GM12878 (cell line): ENCODE results near the gene ASIC4. TPM values are rescaled to one million over a fixed set of nuclear protein-coding genes. Genes with fewer than 3 reads are reported as not detected.

Experiments used
- ATAC-seq: fragments of 200-7000 bp; cut with Tn5 transposase; 3 replicates; pipeline ENCODE4 v1.9.1; 2020; ENCODE audit warnings: mild to moderate bottlenecking, moderate library complexity
- BruUV-seq: library from RNA; stranded (reverse); fragments of 400-500 nt; replicated peaks from 2 replicates; lab custom pipeline; 2021; lab: Mats Ljungman, UMichigan
- CTCF ChIA-PET: fragments of 300-600 bp; sonication (Branson Sonifier 250); formaldehyde crosslinking; extraction: SDS; loops from one replicate; lab custom pipeline; 2021; ENCODE audit warnings: inconsistent platforms; lab: Yijun Ruan, JAX
- POLR2A ChIA-PET: fragments of 350-600 bp; formaldehyde crosslinking; extraction: SDS; loops from one replicate; lab custom pipeline; 2021; ENCODE audit warnings: inconsistent platforms; lab: Charles Lee
- RAD21 ChIA-PET: fragments of 300-600 bp; sonication (Branson Sonifier 250); formaldehyde crosslinking; loops from one replicate; lab custom pipeline; 2023; ENCODE audit warnings: antibody characterized with exemption; ENCODE audit not compliant: unreplicated experiment; lab: Charles Lee
- SMC1A ChIA-PET: fragments of 300-600 bp; sonication (Branson Sonifier 250); formaldehyde crosslinking; loops from one replicate; lab custom pipeline; 2023; ENCODE audit not compliant: unreplicated experiment, uncharacterized antibody; lab: Charles Lee
- DNase-seq: peaks from one replicate; pipeline ENCODE4 v3.0.0-alpha.2; 2011; ENCODE audit warnings: low read depth, low spot score
- FAIRE-seq: peaks from 3 replicates; lab custom pipeline; 2011; peaks lifted over from hg19 to GRCh38; lab: Jason Lieb, UNC
- H2AFZ ChIP-seq: 2 replicates; pipeline ENCODE4 v1.6.0; 2011; ENCODE audit warnings: low read depth, low read length, control low read depth; ENCODE audit not compliant: control insufficient read depth
- H3K27ac ChIP-seq: 2 replicates; pipeline ENCODE4 v1.5.1; 2011; ENCODE audit warnings: control low read depth; ENCODE audit not compliant: control insufficient read depth, insufficient read depth
- H3K27me3 ChIP-seq, 2 experiments: replicated peaks in 1 of 2; 2 replicates each; pipeline versions ENCODE4 v1.6.0 to v1.6.1; 2011; ENCODE audit warnings: low read length in 1 of 2; ENCODE audit not compliant: control insufficient read depth in 2 of 2, insufficient read depth in 2 of 2
- H3K36me3 ChIP-seq, 2 experiments: 2 replicates each; pipeline ENCODE4 v1.5.1; 2011; ENCODE audit warnings: low read length in 1 of 2; ENCODE audit not compliant: control insufficient read depth in 2 of 2, insufficient read depth in 2 of 2
- H3K4me1 ChIP-seq: 2 replicates; pipeline ENCODE4 v1.6.1; 2011; ENCODE audit warnings: mild to moderate bottlenecking, low read length, moderate library complexity, mixed read lengths; ENCODE audit not compliant: control insufficient read depth, insufficient read depth
- H3K4me2 ChIP-seq: 2 replicates; pipeline ENCODE4 v1.6.0; 2011; ENCODE audit warnings: control low read depth; ENCODE audit not compliant: control insufficient read depth, insufficient read depth
- H3K4me3 ChIP-seq: fragments of 200-600 bp; sonication (generic); 2 replicates; pipeline ENCODE4 v1.5.1; 2016
- H3K79me2 ChIP-seq: 2 replicates; pipeline ENCODE4 v1.6.0; 2011; ENCODE audit warnings: low read length; ENCODE audit not compliant: control insufficient read depth, insufficient read depth
- H3K9ac ChIP-seq: 2 replicates; pipeline ENCODE4 v1.8.0; 2011; ENCODE audit warnings: low read length, control low read depth, mixed read lengths; ENCODE audit not compliant: control insufficient read depth, insufficient read depth
- H3K9me3 ChIP-seq: replicated peaks from 3 replicates; pipeline ENCODE4 v1.5.1; 2011; ENCODE audit warnings: mild to moderate bottlenecking, low read length; ENCODE audit not compliant: control insufficient read depth, insufficient read depth
- H4K20me1 ChIP-seq: 2 replicates; pipeline ENCODE4 v1.6.0; 2011; ENCODE audit not compliant: control insufficient read depth, insufficient read depth
- ASH2L ChIP-seq: fragments of 300-600, 200-600 bp; sonication (generic); IDR thresholded peaks from 2 replicates; pipeline ENCODE4 v1.6.1; 2017; ENCODE audit warnings: low read depth, mild to moderate bottlenecking, borderline replicate concordance
- CEBPB ChIP-seq, 2 experiments: fragments of 150-350 bp in 1 of 2; IDR thresholded peaks; 2 replicates each; pipeline ENCODE4 v1.6.1; 2012 to 2014; ENCODE audit warnings: low read depth in 2 of 2, low read length in 2 of 2, borderline replicate concordance in 1 of 2, inconsistent platforms in 1 of 2
- DPF2 ChIP-seq: fragments of 450-650 bp; IDR thresholded peaks from 2 replicates; pipeline ENCODE4 v1.6.1; 2017; ENCODE audit warnings: mild to moderate bottlenecking
- HDAC2 ChIP-seq: fragments of 200-600 bp; sonication (generic); IDR thresholded peaks from 2 replicates; pipeline ENCODE4 v1.6.1; 2017
- IKZF2 ChIP-seq, 2 experiments: fragments of 450-650 bp; IDR thresholded peaks; 2 replicates each; pipeline ENCODE4 v1.6.1; 2017; ENCODE audit warnings: mild to moderate bottlenecking in 2 of 2, moderate library complexity in 2 of 2
- KLF5 ChIP-seq: fragments of 450-650 bp; IDR thresholded peaks from 2 replicates; pipeline ENCODE4 v1.6.1; 2014; ENCODE audit warnings: mild to moderate bottlenecking; ENCODE audit not compliant: partially characterized antibody
- LARP7 ChIP-seq: fragments of 450-650 bp; IDR thresholded peaks from 2 replicates; pipeline ENCODE4 v1.6.1; 2017; ENCODE audit warnings: mild to moderate bottlenecking
- MEF2A ChIP-seq: IDR thresholded peaks from 2 replicates; pipeline ENCODE4 v1.6.1; 2011; ENCODE audit warnings: low read depth, mild to moderate bottlenecking, low read length, moderate library complexity; ENCODE audit not compliant: insufficient read depth
- NFIC ChIP-seq: IDR thresholded peaks from 2 replicates; pipeline ENCODE4 v1.6.1; 2012; ENCODE audit warnings: low read depth, mild to moderate bottlenecking, inconsistent platforms, low read length, moderate library complexity
- NFYA ChIP-seq: IDR thresholded peaks from 2 replicates; pipeline ENCODE4 v1.6.1; 2011; ENCODE audit warnings: low read depth, mild to moderate bottlenecking, low read length, improper control_type of control experiment, borderline replicate concordance
- NR2C2 ChIP-seq: IDR thresholded peaks from 2 replicates; pipeline ENCODE4 v1.6.1; 2011; ENCODE audit warnings: borderline replicate concordance, low read depth; ENCODE audit not compliant: control insufficient read depth, insufficient read length
- WGBS: methylation state at CpG from one replicate; pipeline ENCODE4 v1.1.6; 2016; ENCODE audit warnings: low lambda C conversion rate; ENCODE audit not compliant: insufficient replicate concordance, insufficient coverage; ENCODE audit errors: missing lambda C conversion rate; 5-methylcytosine and 5-hydroxymethylcytosine counted together
- in situ Hi-C: fragments of 300-500 bp; cut with MboI; formaldehyde crosslinking; loops from 9 replicates; pipeline ENCODE4 v1.14.3; 2018; ENCODE audit warnings: mixed read lengths
- intact Hi-C: fragments of 100-400 bp; cut with micrococcal nuclease; formaldehyde crosslinking; loops from one replicate; pipeline ENCODE4 v1.14.2; 2022; ENCODE audit not compliant: unreplicated experiment
- polyA plus RNA-seq, 11 experiments: library from polyadenylated mRNA; depleted of rRNA in 4 of 11; unstranded in 6 of 11; stranded (reverse) in 5 of 11; fragments of >200 nt; fragmentation: Nextera tagmentation in 4 of 11; fragmentation: Illumina TruSeq in 1 of 11; extraction: Ambion mirVana in 4 of 11; extraction: Trizol in 1 of 11; gene quantifications; 1 replicate in 1 of 11; 2 replicates in 10 of 11; pipeline versions ENCODE4 v1.2.1 to v1.2.3, GENCODE V29; 2011 to 2016; ENCODE audit warnings: inconsistent platforms in 2 of 11, missing spikeins in 2 of 11, low read depth in 1 of 11
- total RNA-seq, 4 experiments: library from RNA; depleted of rRNA in 3 of 4; stranded (reverse); fragments of >200 nt in 3 of 4; fragmentation: Illumina TruSeq in 1 of 4; extraction: Trizol in 1 of 4; gene quantifications; 2 replicates each; pipeline versions ENCODE4 v1.2.1 to v1.2.3, GENCODE V29; 2013 to 2021
- TF ChIP-seq, protein P1 (sequence below): IDR thresholded peaks from 2 replicates; pipeline ENCODE4 v1.6.1; 2011; ENCODE audit warnings: borderline replicate concordance, low read depth, mild to moderate bottlenecking, moderate library complexity, mixed read lengths, low read length; ENCODE audit not compliant: insufficient read depth; ENCODE audit errors: extremely low read length

The ASIC4 gene
- total and polyA plus RNA-seq, 10 of the 15 experiments (the other 5 are each of a cell fraction or from before 2014, with no cell fraction given), result 0.01 TPM; not detected in 9

DNA sequence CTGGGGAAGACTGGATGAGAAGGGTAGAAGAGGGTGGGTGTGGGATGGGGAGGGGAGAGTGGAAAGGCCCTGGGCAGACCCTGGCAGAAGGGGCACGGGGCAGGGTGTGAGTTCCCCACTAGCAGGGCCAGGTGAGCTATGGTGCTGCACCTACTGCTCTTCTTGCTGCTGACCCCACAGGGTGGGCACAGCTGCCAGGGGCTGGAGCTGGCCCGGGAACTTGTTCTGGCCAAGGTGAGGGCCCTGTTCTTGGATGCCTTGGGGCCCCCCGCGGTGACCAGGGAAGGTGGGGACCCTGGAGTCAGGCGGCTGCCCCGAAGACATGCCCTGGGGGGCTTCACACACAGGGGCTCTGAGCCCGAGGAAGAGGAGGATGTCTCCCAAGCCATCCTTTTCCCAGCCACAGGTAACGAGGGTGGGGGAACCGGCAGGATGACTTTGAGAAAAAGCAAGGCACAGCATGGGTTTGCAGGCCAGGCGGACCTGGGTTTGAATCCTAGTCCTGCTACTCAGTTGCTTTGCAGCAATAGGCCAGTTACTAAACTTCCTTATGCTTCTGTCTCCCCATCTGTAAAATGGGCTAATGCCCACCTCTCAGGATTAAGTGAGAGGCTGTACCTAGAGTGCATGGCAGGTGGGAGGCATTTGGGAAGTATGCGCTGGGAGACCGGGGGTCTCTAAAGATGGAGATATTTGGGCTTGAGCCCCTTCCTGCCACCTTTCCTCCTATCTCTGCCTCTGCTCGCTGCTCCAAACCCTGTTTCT is 58.1 kb downstream of the ASIC4 start, which contains the start of gene INHA:
Gene INHA, plus strand, starts transcription at position 74 of the 765 bp plus-strand sequence. Its CDS starts 65 bp downstream, at position 139.
- Histone ChIP-seq H3K27me3 (peaks cover 2 to 5% of the 10 kb centered on the region in 2 experiments; a peak in 3 of 4 replicates), H3K4me3 (no peak within 1 kb of the TSS), H3K79me2 (no peaks in the 10 kb centered on the region), H3K4me1 (no peaks in the 10 kb centered on the region), H3K9me3 (no peaks in the 10 kb centered on the region), H3K27ac (no peak within 1 kb of the TSS), H3K9ac (no peak within 1 kb of the TSS), H3K36me3 (no peaks in the 10 kb centered on the region), H3K4me2 (no peak within 1 kb of the TSS), H4K20me1 (no peaks in the 10 kb centered on the region), H2AFZ (no peak within 1 kb of the TSS)
- ChIA-PET POLR2A (no interaction called here), SMC1A (no interaction called here), RAD21 (no interaction called here), CTCF (interaction anchor here (1.2 kb wide), 1 partner anchor 13 kb away, joined by 3 read pairs; no protein-coding TSS in a partner anchor)
- no peak for TF ChIP-seq KLF5
- no peak for DNase-seq
- intact Hi-C loops (no loop called here), in situ Hi-C loops (no loop called here)
- no peak for FAIRE-seq
- WGBS, result 53% methylated on average over 13 of the region's 13 CpGs
- ATAC-seq, result no peak
- BruUV-seq, result no TSS peak

DNA sequence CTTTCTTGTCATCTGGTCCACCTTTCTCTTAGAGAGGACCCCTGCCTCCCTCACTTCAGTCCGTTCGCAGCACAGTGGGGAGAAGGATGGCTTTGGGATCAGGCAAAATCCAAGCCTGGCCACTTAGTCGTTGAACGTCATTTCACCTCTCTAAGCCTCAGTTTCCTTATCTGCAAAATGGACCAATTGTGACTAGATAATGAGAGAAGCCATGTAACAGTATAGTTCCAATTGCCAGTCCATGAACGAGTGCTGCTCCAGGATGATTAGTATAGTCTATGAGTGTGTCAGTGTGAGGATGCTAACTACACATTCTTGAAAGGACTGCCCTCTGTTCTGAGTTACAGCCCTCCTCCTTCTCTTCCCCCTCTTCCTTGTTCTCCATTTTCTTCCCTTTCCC is 58.9 kb downstream of the ASIC4 start:
- Histone ChIP-seq H3K9ac (no peak overlapping the region), H3K36me3 (no peaks in the 10 kb centered on the region), H3K9me3 (no peaks in the 10 kb centered on the region), H3K27ac (no peak overlapping the region), H2AFZ (no peak overlapping the region), H4K20me1 (no peaks in the 10 kb centered on the region), H3K4me3 (no peak overlapping the region), H3K4me1 (no peaks in the 10 kb centered on the region), H3K4me2 (no peak overlapping the region), H3K27me3 (peaks cover 2 to 4% of the 10 kb centered on the region in 2 experiments; a peak in 3 of 4 replicates), H3K79me2 (no peaks in the 10 kb centered on the region)
- WGBS, result 49% methylated on average over 5 of the region's 5 CpGs
- POLR2A ChIA-PET, result no interaction called here
- no TSS peak for BruUV-seq
- CTCF ChIA-PET, result no interaction called here
- RAD21 ChIA-PET, result no interaction called here
- DNase-seq (no peak), FAIRE-seq (no peak), ATAC-seq (no peak)
- SMC1A ChIA-PET, result no interaction called here
- intact Hi-C loops, result no loop called here
- TF ChIP-seq, protein P1, sequence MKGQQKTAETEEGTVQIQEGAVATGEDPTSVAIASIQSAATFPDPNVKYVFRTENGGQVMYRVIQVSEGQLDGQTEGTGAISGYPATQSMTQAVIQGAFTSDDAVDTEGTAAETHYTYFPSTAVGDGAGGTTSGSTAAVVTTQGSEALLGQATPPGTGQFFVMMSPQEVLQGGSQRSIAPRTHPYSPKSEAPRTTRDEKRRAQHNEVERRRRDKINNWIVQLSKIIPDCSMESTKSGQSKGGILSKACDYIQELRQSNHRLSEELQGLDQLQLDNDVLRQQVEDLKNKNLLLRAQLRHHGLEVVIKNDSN, result no peak
- no peak for TF ChIP-seq DPF2
- TF ChIP-seq ASH2L, result no peak
- TF ChIP-seq MEF2A, result no peak
- TF ChIP-seq NFIC, result no peak
- TF ChIP-seq CEBPB (IDR thresholded peaks at IDR 0.05; ENCODE audit: borderline replicate concordance in 1 of 2, low read depth in 2 of 2, low read length in 2 of 2), result no peak
- TF ChIP-seq NR2C2, result no peak
- no peak for TF ChIP-seq NFYA
- no peak for TF ChIP-seq LARP7
- TF ChIP-seq IKZF2 (IDR thresholded peaks at IDR 0.05), result no peak
- no peak for TF ChIP-seq HDAC2
- in situ Hi-C loops, result no loop called here
